Mucosa of descending colon (tissue), 3 donors: ENCODE results near the gene PALD1. TPM values are rescaled to one million over a fixed set of nuclear protein-coding genes. Genes with fewer than 3 reads are reported as not detected.

Experiments used
- ATAC-seq: fragments of 200-7000 bp; cut with Tn5 transposase; one replicate; pipeline ENCODE4 v1.9.1; 2020; ENCODE audit warnings: mild to moderate bottlenecking, moderate library complexity
- DNase-seq, 3 donors: peaks; one replicate each; pipeline ENCODE4 v3.0.0-alpha.2; 2020
- H3K36me3 ChIP-seq: fragments of 200-600 bp; one replicate; pipeline ENCODE4 v1.8.0; 2021; ENCODE audit warnings: low read depth, mild to moderate bottlenecking
- H3K4me1 ChIP-seq: fragments of 200-600 bp; one replicate; pipeline ENCODE4 v1.8.0; 2021; ENCODE audit warnings: low read depth, mild to moderate bottlenecking
- H3K4me3 ChIP-seq: fragments of 200-600 bp; one replicate; pipeline ENCODE4 v1.8.0; 2021; ENCODE audit warnings: mild to moderate bottlenecking
- H3K9me3 ChIP-seq: fragments of 200-600 bp; one replicate; pipeline ENCODE4 v1.8.0; 2021; ENCODE audit warnings: mild to moderate bottlenecking
- intact Hi-C, 2 donors: fragments of 100-400 bp; cut with DNase I in 1 of 2; cut with micrococcal nuclease in 1 of 2; formaldehyde crosslinking; loops; one replicate each; pipeline versions ENCODE4 v1.11.0 to v1.11.1; 2022; cut with DNase I, micrococcal nuclease
- total RNA-seq, 3 donors: library from RNA; stranded (reverse); fragmentation: NEBNext Ultra II Directional in 2 of 3; extraction: Animal tissue kit (Norgen Biotek cat#: 25700) in 2 of 3; gene quantifications; one replicate each; pipeline versions ENCODE4 v1.2.1 to v1.2.4, GENCODE V29; 2021 to 2023
- TF ChIP-seq, protein P1 (sequence below): fragments of 200-600 bp; IDR thresholded peaks from one replicate; pipeline ENCODE4 v1.8.0; 2022; ENCODE audit warnings: antibody characterized with exemption, mild to moderate bottlenecking
- donor health status: DM: no; HTN: no; CAD: no; lungs with moderate emphysema.
- donor health status: DM: no; HTN: no; CAD: no.
- donor health status: DM: no; HTN: yes; CAD: no.

Gene PALD1
- total RNA-seq, 3 donors from 2014 or later: 1.9 to 15.9 (median 3.2) TPM

DNA sequence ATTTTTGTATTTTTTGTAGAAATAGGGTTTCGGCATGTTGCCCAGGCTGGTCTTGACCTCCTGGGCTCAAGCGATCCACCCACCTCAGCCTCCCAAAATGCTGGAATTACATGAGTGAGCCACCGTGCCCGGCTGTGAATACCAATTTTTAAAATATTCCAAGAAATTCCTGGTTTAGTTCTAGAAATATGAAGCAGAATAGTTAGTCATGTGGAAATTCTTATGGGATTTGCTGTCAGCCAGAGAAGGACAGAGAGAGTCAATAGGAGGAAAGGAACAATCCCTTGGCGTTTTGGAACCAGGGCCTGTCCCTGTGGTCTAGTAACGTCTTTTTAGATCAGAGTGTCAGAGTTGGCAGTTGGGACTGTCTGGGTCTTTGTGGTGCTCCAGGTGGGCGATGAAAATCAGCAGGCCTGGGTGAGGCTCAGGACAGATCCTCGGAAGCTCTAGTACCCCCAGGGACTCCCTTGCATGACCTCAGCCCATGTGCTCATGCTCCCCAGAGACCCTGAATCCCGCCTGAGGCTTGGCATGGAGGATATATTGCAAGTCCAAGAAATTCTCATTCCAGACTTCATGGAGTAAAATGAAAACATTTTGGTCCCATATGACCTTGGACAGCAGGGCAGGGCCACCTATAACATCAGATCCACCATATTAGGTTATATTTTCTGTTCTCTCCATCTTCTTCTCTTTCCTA is 44.8 kb upstream of the PALD1 start:
- intact Hi-C loops: no loop called here
- no peak for ATAC-seq
- no peak for DNase-seq

DNA sequence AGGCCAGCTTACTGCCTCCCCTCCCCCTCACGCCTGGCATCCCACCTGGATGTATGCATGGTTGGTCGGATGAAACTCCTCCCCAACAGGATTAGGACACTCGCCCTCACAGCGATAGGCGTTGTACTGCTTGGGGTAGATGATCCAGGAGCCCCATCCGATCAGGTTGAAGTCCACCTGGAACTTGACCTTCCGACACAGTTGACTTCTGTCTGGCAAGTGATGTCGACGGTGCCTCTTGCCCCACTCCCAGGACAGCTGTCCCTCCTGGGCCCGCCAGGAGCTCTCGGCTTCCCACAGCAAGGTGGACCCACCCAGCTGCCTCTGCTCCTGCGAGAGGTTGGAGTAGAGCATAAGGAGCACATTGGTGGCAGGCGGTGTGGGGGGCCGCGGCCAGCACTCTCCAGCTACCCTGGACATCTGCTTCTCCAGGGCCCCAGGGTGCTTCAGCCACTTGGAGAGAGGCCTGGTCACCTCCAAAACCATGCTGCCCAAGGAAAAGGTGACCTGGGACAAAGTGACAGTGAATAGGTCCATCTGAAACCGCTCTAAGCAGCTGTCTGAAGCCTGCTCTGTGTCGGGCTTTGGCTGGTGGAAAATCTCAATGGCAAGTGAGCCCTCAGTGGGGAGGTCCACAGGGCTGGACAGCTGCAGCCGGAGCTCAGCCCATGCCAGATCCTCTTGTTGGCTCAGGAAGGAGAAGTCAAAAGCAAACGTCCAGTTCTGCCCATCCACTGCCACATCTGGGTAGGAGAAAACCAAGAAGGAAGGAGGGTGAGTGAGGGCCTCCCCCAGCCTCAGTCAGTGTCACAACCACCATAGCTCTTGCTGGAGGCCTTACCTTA is 43.1 kb upstream of the PALD1 start:
- peaks cover 4% of the 10 kb centered on the region for H3K4me1 ChIP-seq
- TF ChIP-seq, protein P1, sequence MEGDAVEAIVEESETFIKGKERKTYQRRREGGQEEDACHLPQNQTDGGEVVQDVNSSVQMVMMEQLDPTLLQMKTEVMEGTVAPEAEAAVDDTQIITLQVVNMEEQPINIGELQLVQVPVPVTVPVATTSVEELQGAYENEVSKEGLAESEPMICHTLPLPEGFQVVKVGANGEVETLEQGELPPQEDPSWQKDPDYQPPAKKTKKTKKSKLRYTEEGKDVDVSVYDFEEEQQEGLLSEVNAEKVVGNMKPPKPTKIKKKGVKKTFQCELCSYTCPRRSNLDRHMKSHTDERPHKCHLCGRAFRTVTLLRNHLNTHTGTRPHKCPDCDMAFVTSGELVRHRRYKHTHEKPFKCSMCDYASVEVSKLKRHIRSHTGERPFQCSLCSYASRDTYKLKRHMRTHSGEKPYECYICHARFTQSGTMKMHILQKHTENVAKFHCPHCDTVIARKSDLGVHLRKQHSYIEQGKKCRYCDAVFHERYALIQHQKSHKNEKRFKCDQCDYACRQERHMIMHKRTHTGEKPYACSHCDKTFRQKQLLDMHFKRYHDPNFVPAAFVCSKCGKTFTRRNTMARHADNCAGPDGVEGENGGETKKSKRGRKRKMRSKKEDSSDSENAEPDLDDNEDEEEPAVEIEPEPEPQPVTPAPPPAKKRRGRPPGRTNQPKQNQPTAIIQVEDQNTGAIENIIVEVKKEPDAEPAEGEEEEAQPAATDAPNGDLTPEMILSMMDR: no peak
- no peak for DNase-seq
- no peak overlapping the region for H3K4me3 ChIP-seq
- ATAC-seq: no peak
- intact Hi-C loops: no loop called here
- no peaks in the 10 kb centered on the region for H3K36me3 ChIP-seq
- H3K9me3 ChIP-seq: no peaks in the 10 kb centered on the region

More for the DNA sequence above, 44.8 kb upstream of the PALD1 start:
- Histone ChIP-seq H3K4me3 (no peak overlapping the region), H3K9me3 (no peaks in the 10 kb centered on the region), H3K4me1 (no peaks in the 10 kb centered on the region), H3K36me3 (no peaks in the 10 kb centered on the region)
- TF ChIP-seq, protein P1: no peak

DNA sequence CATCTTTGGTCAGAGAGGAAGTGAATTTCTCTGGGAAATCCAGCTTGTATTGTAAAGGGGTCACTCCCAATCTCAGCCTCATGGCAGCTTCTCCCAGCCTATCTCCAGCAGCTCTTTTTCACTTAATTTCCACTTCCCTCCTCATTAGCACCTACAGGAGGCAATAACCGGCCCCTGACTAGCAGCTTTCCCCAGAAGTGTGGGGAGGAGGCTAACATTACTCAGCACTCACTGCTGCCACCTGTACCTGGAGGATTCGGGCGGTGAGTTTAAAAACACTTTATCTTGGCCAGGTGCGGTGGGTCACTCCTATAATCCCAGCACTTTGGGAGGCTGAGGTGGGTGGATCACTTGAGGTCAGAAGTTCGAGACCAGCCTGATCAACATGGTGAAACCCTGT is 40.8 kb upstream of the PALD1 start:
- no peaks in the 10 kb centered on the region for H3K9me3 ChIP-seq
- TF ChIP-seq, protein P1: no peak
- H3K36me3 ChIP-seq: no peaks in the 10 kb centered on the region
- no peak for DNase-seq
- intact Hi-C loops: no loop called here
- H3K4me3 ChIP-seq: no peak overlapping the region
- no peak for ATAC-seq
- H3K4me1 ChIP-seq: peaks cover 18% of the 10 kb centered on the region

DNA sequence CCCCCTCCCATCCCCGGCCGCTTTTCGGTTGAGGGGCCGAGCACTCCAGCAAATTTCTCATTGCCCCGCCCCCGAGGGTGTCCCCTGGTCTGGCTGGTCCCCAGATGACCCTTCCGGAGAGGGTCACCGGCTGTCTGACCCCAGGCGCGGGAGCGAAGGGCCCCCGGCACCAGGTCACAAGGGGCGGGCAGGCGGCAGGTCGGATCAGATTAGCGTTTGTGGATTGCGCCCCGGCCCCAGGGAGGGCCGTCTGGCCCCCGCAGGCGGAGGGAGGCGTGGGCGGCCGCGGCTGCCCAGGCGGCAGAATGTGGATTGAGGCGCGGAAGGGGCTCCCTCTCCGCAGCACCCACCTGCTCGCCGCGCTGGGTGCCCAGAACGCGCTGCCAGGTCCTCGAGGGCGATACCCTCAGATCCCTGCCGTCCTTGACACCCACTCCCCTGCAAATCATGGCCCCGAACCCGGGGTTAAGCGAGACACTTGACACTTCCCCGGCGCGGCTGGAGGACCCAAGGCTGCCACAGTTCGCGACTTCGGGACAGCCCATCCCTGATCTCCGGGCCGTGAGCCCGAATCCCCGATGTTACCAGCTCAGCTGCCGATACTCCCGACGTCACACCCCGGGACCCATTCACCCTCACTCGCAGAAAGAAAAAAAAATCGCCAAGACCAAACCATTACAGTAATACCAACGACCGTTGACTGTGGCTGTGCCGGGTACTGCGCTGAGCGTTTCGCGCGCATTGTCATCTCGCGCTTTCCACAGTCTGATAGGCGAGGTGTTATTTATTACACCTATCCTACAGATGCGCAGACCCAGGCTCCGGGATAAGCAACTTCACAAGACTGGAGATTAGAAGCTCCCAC is 38.0 kb upstream of the PALD1 start:
- ATAC-seq: no peak

More for the DNA sequence above, 38.0 kb upstream of the PALD1 start:
- no peak overlapping the region for H3K4me3 ChIP-seq
- no peak for DNase-seq
- H3K9me3 ChIP-seq: no peaks in the 10 kb centered on the region
- intact Hi-C loops: no loop called here
- no peaks in the 10 kb centered on the region for H3K36me3 ChIP-seq
- TF ChIP-seq, protein P1: no peak
- peaks cover 23% of the 10 kb centered on the region for H3K4me1 ChIP-seq
